ENCODE results near the gene SKAP1. TPM values are rescaled to one million over a fixed set of nuclear protein-coding genes. Genes with fewer than 3 reads are reported as not detected.

The SKAP1 gene
- total RNA-seq, 4 donors from 2014 or later, result 1.2 to 6.4 (median 4.9) TPM; not detected in 1

GRCh38 chr17:48102798-48103715 is 327.0 kb downstream of the SKAP1 start:
- Histone ChIP-seq H3K27ac (no peak overlapping the region), H3K4me3 (no peak overlapping the region), H3K9me3 (no peaks in the 10 kb centered on the region), H3K36me3 (no peaks in the 10 kb centered on the region), H3K4me1 (peaks cover 0 to 25% (median 14%) of the 10 kb centered on the region in 4 donors), H3K27me3 (no peaks in the 10 kb centered on the region)
- in situ Hi-C loops (cut with MboI; ENCODE audit: low pct_ligation_motif_present in 1 of 4, low pct_unique_long_range_greater_than_20kb in 1 of 4, low sequenced_read_pairs in 3 of 4) (no loop called here), intact Hi-C loops (cut with DNase I; ENCODE audit: low total_unique reads) (no loop called here)
- no peak for TF ChIP-seq POLR2AphosphoS5 (IDR thresholded peaks at IDR 0.05)
- TF ChIP-seq EP300 (IDR thresholded peaks at IDR 0.05; ENCODE audit: low read depth), result no peak
- TF ChIP-seq POLR2A (IDR thresholded peaks at IDR 0.05), result no peak
- TF ChIP-seq CTCF (IDR thresholded peaks at IDR 0.05), result no peak
- WGBS, 2 donors (ENCODE audit: low coverage in 1 of 2), result 73 to 77% methylated on average over 3 to 14 of the region's 14 CpGs
- DNase-seq, result no peak

GRCh38 chr17:48102043-48102750 is 327.8 kb downstream of the SKAP1 start:
- intact Hi-C loops (cut with DNase I; ENCODE audit: low total_unique reads), result no loop called here
- no peak for TF ChIP-seq CTCF (IDR thresholded peaks at IDR 0.05)
- TF ChIP-seq POLR2AphosphoS5 (IDR thresholded peaks at IDR 0.05), result no peak
- no peak for TF ChIP-seq POLR2A (IDR thresholded peaks at IDR 0.05)
- TF ChIP-seq EP300 (IDR thresholded peaks at IDR 0.05; ENCODE audit: low read depth), result no peak
- no peak for DNase-seq
- Histone ChIP-seq H3K27ac (peak overlapping the region in 3 of 4 donors; percentile 92 to 98 (median 98)), H3K9me3 (no peaks in the 10 kb centered on the region), H3K4me1 (peaks cover 0 to 31% (median 14%) of the 10 kb centered on the region in 4 donors), H3K36me3 (no peaks in the 10 kb centered on the region), H3K4me3 (peak overlapping the region in 2 of 4 donors; percentile 87 to 98), H3K27me3 (no peaks in the 10 kb centered on the region)
- WGBS, 2 donors (ENCODE audit: low coverage in 1 of 2), result 79 to 89% methylated on average over 5 to 19 of the region's 19 CpGs
- in situ Hi-C loops (cut with MboI; ENCODE audit: low pct_ligation_motif_present in 1 of 4, low pct_unique_long_range_greater_than_20kb in 1 of 4, low sequenced_read_pairs in 3 of 4), result no loop called here

- Histone ChIP-seq H3K4me1 (peaks cover 0 to 37% (median 18%) of the 10 kb centered on the region in 4 donors), H3K27ac (peak within 1 kb of the TSS; percentile 89 to 98 (median 95)), H3K4me3 (peak within 1 kb of the TSS; percentile 75 to 98 (median 86)), H3K9me3 (no peaks in the 10 kb centered on the region), H3K36me3 (no peaks in the 10 kb centered on the region), H3K27me3 (no peaks in the 10 kb centered on the region)
- peak; percentile 94 for DNase-seq
- intact Hi-C loops (cut with DNase I; ENCODE audit: low total_unique reads), result no loop called here
- TF ChIP-seq POLR2A (IDR thresholded peaks at IDR 0.05) (peak; percentile 42), EP300 (IDR thresholded peaks at IDR 0.05; ENCODE audit: low read depth) (no peak), CTCF (IDR thresholded peaks at IDR 0.05) (no peak), POLR2AphosphoS5 (IDR thresholded peaks at IDR 0.05) (peak; percentile 63 to 77 (median 71))
- in situ Hi-C loops (cut with MboI; ENCODE audit: low pct_ligation_motif_present in 1 of 4, low pct_unique_long_range_greater_than_20kb in 1 of 4, low sequenced_read_pairs in 3 of 4), result no loop called here
- 0 to 1% methylated on average over 7 to 75 of the region's 79 CpGs for WGBS, 2 donors (ENCODE audit: low coverage in 1 of 2)
These were observed 328.8 kb downstream of the SKAP1 start, which contains the start of gene CBX1 for GRCh38 chr17:48101012-48101720. Gene CBX1, minus strand, starts transcription at chr17:48101478. Its CDS starts 24,474 bp downstream, at chr17:48077004.
